GM19463 (cell line): ENCODE results near the gene SCD.
"Not testable (repeated sequence)": the region's sequence is repeated elsewhere in the genome, so short reads cannot be mapped to it uniquely, and the experiment has no call there.

Experiments used
- ATAC-seq: cut with Tn5 transposase; IDR thresholded peaks from one replicate; pipeline ENCODE4 v1.9.1; 2021; ENCODE audit warnings: mild to moderate bottlenecking, moderate library complexity; ENCODE audit not compliant: unreplicated experiment

Gene SCD

GRCh38 chr10:100359529-100360150, 12.6 kb downstream of the SCD start:
- no peak for ATAC-seq

GRCh38 chr10:100360234-100360633, 13.2 kb downstream of the SCD start:
- no peak for ATAC-seq

GRCh38 chr10:100362570-100363496, 15.8 kb downstream of the SCD start:
- ATAC-seq = no peak

- ATAC-seq = no peak
Observed at GRCh38 chr10:100364175-100364574, 17.1 kb downstream of the SCD start.

- ATAC-seq = no peak
Observed at GRCh38 chr10:100364735-100365391, 17.8 kb downstream of the SCD start.

GRCh38 chr10:100368721-100369120, 21.7 kb downstream of the SCD start:
- no peak for ATAC-seq

- no peak for ATAC-seq
Observed at GRCh38 chr10:100370714-100371481, 23.9 kb downstream of the SCD start.

GRCh38 chr10:100371482-100372027, 24.5 kb downstream of the SCD start:
- no peak for ATAC-seq

GRCh38 chr10:100372415-100373297, 25.6 kb downstream of the SCD start:
- ATAC-seq = peak; percentile 11

- peak; percentile 95 for ATAC-seq
Observed at GRCh38 chr10:100373298-100374199, 26.5 kb downstream of the SCD start.

- no peak for ATAC-seq
Observed at GRCh38 chr10:100374200-100374655, 27.2 kb downstream of the SCD start.

- ATAC-seq = not testable (repeated sequence)
Observed at GRCh38 chr10:100374677-100375353, 27.8 kb downstream of the SCD start.

GRCh38 chr10:100376656-100377055, 29.6 kb downstream of the SCD start:
- not testable (repeated sequence) for ATAC-seq

GRCh38 chr10:100377830-100378229, 30.8 kb downstream of the SCD start:
- ATAC-seq = no peak

- ATAC-seq = no peak
Observed at GRCh38 chr10:100380400-100380799, 33.4 kb downstream of the SCD start.

- ATAC-seq = no peak
Observed at GRCh38 chr10:100382553-100382952, 35.5 kb downstream of the SCD start.

GRCh38 chr10:100383251-100383650, 36.2 kb downstream of the SCD start:
- ATAC-seq = no peak
